OCI-M1 (cell line): ENCODE measurements around the gene DHX29.
"Not testable (repeated sequence)": the region's sequence is repeated elsewhere in the genome, so short reads cannot be mapped to it uniquely, and the experiment has no call there.

Experiments used
- DNase-seq: peaks from one replicate; lab custom pipeline; 2025; lab: John Stamatoyannopoulos, UW

Gene DHX29

GRCh38 chr5:55307383-55308253, at the start of gene DHX29, which contains the start of gene MTREX:
Gene DHX29 (minus strand): TSS chr5:55307694. CDS start chr5:55307573, 121 bp downstream.
Gene MTREX (plus strand): TSS chr5:55307989. CDS start chr5:55308014, 25 bp downstream.
- peak; percentile 95 for DNase-seq

GRCh38 chr5:55356896-55357295, 49.4 kb upstream of the DHX29 start:
- DNase-seq, result no peak

- DNase-seq, result no peak
Measured at GRCh38 chr5:55350754-55351153, 43.3 kb upstream of the DHX29 start.

DNA sequence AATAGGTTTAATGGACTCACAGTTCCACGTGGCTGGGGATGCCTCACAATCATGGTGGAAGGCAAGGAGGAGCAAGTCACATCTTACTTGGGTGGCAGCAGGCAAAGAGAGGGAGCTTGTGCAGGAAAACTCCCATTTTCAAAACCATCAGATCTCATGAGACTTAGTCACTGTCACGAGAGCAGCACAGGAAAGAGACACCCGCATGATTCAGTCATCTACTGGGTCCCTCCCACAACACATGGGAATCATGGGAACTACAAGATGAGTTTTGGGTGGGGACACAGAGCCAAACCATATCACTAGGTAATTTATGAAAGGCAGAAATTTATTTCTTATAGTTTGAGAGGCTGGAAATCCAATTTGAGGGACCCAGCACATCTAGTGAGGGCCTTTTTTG, 40.3 kb upstream of the DHX29 start:
- no peak for DNase-seq

GRCh38 chr5:55345327-55345726, 37.8 kb upstream of the DHX29 start:
- no peak for DNase-seq

DNA sequence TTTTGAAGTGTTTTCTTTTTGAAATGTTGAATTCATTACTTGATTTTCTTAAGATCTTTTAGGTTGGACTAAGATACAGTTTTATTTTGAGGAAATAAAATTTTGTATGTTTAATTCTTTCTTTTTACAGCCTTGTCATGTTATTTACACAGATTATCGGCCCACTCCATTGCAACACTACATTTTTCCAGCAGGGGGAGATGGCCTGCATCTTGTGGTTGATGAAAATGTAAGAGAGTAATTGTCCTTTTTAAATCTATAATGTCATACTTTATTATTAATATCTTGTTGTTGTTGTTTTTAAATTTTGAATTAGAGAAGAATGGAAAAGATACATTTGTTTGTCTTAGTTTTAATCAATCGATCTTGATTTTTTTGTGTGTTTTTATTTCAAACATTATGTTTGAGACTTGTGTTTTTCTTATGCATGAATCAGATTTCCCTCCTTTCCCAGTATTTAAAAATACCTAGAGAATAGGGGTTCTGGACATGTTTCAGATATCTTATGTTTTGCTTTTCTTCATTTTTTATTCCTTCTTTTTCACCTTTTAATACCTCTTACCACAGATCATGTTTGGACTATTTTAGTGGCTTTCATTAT, 37.0 kb upstream of the DHX29 start:
- peak; percentile 82 for DNase-seq

GRCh38 chr5:55343609-55344008, 36.1 kb upstream of the DHX29 start:
- no peak for DNase-seq

- DNase-seq, result no peak
Measured at GRCh38 chr5:55343107-55343506, 35.6 kb upstream of the DHX29 start.

DNA sequence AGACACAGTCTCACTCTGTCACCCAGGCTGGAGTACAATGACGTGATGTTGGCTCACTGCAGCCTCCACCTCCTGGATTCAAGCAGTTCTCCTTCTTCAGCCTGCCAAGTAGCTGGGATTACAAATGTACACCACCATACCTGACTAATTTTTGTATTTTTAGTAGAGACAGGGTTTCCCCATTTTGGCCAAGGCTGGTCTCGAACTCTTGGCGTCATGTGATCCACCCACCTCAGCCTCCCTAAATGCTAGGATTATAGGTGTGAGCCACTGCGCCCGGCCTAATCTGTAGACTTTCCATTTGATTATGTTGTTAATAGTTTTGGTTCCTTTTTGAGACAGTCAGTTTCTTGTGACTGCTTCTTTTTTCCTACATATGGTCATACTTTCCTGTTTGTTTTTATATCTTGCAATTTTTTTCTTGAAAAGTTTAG, 31.3 kb upstream of the DHX29 start:
- DNase-seq, result no peak

- peak; percentile 11 for DNase-seq
Measured at GRCh38 chr5:55338092-55338613, 30.7 kb upstream of the DHX29 start.

DNA sequence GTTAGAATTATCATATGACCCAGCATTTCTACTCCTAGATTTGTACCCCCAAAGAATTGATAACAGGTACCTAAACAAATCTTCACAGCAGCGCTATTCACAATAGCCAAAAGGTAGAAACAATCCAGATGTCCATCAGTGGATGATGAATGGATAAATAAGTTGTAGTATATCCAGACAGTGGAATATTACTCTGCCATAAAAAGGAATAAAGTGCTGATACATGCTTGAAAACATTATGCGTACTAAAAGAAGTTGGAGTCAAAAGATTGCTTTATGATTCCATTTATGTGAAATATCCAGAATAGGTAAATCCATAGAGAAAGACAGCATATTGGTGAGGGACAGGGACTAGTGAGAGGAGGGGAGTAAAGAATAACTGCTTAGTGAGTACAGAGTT, 26.3 kb upstream of the DHX29 start:
- no peak for DNase-seq

DNA sequence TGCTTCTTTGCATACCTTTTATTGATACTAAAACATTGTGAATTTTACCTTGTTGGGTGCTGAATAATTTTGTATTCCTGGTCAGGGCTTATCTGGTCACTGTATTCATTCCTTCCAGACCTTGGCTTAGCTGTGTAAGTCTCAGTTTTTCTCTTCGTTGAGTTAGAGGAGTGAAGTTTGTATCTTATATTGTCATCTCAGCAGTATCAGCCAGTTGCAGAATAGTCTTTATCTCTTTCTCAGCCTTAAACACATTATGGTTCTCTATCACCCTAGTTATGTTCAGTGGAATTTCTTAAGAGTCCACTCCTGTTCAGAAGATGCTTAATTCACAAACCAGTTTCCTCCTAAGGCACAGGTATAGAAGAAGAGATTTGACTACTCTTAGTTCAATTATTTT, 25.5 kb upstream of the DHX29 start:
- DNase-seq, result no peak

DNA sequence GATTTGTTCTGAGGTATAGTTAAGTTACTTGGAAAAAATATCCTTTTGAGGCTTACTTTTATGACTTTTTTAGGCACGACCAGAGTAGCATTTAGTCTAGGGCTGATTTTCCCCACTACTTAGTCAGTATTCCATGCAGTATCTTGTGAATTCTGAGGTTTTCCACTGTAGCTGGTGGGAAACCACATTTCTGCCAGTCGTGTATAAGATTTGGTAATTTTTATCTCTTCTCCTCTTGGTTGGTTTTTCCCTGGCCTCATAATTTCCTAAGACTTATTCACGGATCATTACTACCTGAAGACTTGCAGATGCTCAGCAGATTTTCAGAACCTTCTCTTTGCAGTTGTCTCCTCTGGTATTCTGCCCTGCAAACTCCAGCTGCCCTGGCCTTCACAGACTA, 23.8 kb upstream of the DHX29 start:
- DNase-seq, result no peak

DNA sequence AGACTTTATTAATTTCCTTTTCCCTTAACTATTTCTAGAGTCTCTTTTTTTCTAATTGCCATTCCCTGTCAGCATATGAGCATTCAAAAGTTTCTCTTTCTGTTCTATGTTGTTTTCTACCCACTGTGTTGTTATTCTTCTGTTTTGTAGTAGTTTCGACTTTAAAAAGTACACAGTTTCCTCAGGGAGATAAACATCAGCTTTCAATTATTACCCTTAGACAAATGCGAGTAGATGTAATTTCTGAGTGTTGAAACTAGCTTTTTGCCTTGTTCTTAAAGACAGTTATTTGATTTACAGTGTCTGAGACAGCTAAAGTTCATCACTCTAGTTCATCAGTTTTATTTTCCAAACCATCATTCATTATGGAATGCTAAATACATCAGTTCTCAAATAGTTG, 19.8 kb upstream of the DHX29 start:
- no peak for DNase-seq

GRCh38 chr5:55325621-55326020, 18.1 kb upstream of the DHX29 start:
- DNase-seq, result no peak

DNA sequence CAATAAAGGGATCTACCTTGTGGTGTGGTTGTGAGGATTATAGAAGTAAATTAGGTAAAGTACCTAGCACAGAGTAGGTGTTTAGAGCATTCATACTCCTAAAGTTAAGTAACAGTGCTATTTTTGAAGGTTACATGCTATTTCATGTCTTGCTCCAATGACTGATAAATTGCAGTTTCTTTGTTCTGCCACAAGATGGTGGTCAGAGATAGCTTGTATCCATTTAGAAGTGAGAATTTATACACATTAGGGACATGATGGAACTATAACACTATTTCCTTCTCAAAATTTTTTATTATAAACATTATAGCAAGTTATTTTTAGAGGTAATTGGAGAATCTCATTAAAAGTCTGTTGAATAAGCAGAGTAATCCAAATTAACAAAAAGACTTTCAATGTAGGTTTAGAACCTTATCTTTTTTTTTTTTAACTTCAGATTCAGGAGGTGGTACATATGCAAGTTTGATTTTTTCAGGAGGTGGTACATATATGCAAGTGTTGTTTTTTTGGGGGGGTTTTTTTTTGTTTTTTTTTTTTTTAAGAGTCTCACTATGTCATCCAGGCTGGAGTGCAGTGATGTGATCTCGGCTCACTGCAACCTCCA, 17.4 kb upstream of the DHX29 start:
- peak; percentile 71 for DNase-seq

- no peak for DNase-seq
Measured at GRCh38 chr5:55324006-55324405, 16.5 kb upstream of the DHX29 start.

DNA sequence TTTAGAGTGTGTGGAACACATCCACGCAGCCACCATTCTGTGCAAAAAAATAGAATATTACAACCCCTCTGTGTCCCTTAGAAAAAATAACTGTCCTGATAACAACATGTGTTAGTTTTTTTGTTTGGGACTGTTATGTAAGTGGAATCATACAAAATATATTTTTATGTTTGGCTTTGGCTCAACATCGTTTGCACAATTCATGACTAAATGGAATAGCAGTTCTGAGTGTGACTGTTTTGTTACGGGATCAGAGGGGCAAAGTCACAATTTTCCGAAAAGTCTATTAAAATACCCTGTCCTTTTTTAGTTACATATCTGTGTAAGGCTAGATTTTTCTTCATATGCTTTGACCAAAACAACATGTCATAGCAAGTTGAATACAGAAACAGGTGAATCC, 13.1 kb upstream of the DHX29 start:
- no peak for DNase-seq

- DNase-seq, result no peak
Measured at GRCh38 chr5:55319491-55319890, 12.0 kb upstream of the DHX29 start.

DNA sequence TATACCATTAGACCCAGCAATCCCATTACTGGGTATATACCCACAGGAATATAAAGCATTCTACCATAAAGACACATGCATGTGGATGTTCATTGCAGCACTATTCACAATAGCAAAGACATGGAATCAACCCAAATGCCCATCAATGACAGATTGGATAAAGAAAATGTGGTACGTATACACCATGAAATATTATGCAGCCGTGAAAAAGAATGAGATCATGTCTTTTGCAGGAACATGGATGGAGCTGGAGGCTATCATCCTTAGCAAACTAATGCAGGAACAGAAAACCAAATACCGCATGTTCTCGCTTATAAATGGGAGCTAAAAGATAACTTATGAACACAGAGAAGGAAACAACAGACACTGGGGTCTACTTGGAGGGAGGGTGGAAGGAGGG, 10.7 kb upstream of the DHX29 start:
- not testable (repeated sequence) for DNase-seq

DNA sequence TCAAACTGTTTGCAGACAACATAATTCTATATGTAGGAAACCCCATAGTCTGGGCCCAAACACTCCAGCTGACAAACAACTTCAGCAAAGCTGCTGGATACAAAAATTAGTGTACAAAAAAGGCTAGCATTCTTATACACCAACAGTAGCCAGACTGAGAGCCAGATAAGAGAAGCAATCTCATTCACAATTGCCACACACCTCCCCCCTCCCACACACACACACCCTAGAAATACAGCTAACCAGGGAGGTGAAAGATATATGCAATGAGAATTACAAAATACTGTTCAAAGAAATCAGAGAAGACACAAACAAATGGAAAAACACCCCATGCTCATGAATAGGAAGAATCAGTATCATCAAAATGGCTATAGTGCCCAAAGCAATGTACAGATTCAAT, 9.3 kb upstream of the DHX29 start:
- DNase-seq, result peak; percentile 70

GRCh38 chr5:55316289-55316688, 8.8 kb upstream of the DHX29 start:
- no peak for DNase-seq
